SK-N-SH treated with all-trans-retinoic acid at 6 μM for 48 hours (cell line): ENCODE results near the gene SLC41A3.
"Not testable (repeated sequence)": the region's sequence is repeated elsewhere in the genome, so short reads cannot be mapped to it uniquely, and the experiment has no call there.

Experiments used
- ATAC-seq: fragments of 200-7000 bp; cut with Tn5 transposase; 3 replicates; pipeline ENCODE4 v1.9.1; 2020; ENCODE audit warnings: mild to moderate bottlenecking, moderate library complexity
- ARNTL ChIP-seq: fragments of 450-650 bp; formaldehyde crosslinking; IDR thresholded peaks from 2 replicates; pipeline ENCODE4 v1.5.0; 2020; ENCODE audit warnings: low read depth, mild to moderate bottlenecking, moderate library complexity, borderline replicate concordance
- BACH2 ChIP-seq: fragments of 250-450 bp; sonication (Bioruptor Pico); IDR thresholded peaks from 2 replicates; pipeline ENCODE4 v1.9.0; 2021; ENCODE audit warnings: mild to moderate bottlenecking, borderline replicate concordance
- CSDC2 ChIP-seq: fragments of 250-450 bp; sonication (Bioruptor Pico); IDR thresholded peaks from 2 replicates; pipeline ENCODE4 v1.5.0; 2020; ENCODE audit warnings: mild to moderate bottlenecking, moderate library complexity
- ESRRG ChIP-seq: fragments of 250-450 bp; sonication (Bioruptor Pico); IDR thresholded peaks from 2 replicates; pipeline ENCODE4 v1.6.1; 2021; ENCODE audit warnings: mild to moderate bottlenecking
- GLIS3 ChIP-seq: fragments of 250-450 bp; sonication (Bioruptor Pico); IDR thresholded peaks from 2 replicates; pipeline ENCODE4 v1.5.0; 2020; ENCODE audit warnings: mild to moderate bottlenecking, moderate library complexity
- ISL1 ChIP-seq: fragments of 250-450 bp; sonication (Bioruptor Pico); IDR thresholded peaks from 2 replicates; pipeline ENCODE4 v2.1.2; 2022; ENCODE audit warnings: mild to moderate bottlenecking, moderate library complexity
- PPARA ChIP-seq: fragments of 250-450 bp; sonication (Bioruptor Pico); IDR thresholded peaks from 2 replicates; pipeline ENCODE4 v1.5.0; 2020; ENCODE audit warnings: mild to moderate bottlenecking, borderline replicate concordance
- RARB ChIP-seq: fragments of 250-450 bp; sonication (Bioruptor Pico); IDR thresholded peaks from 2 replicates; pipeline ENCODE4 v1.8.0; 2021; ENCODE audit warnings: mild to moderate bottlenecking, moderate library complexity
- TCF4 ChIP-seq: fragments of 250-450 bp; sonication (Bioruptor Pico); IDR thresholded peaks from 2 replicates; pipeline ENCODE4 v1.8.0; 2021; ENCODE audit warnings: mild to moderate bottlenecking, moderate library complexity, borderline replicate concordance
- TOX ChIP-seq: fragments of 250-450 bp; sonication (Bioruptor Pico); IDR thresholded peaks from 2 replicates; pipeline ENCODE4 v1.8.0; 2021; ENCODE audit warnings: mild to moderate bottlenecking, moderate library complexity, borderline replicate concordance
- ZC3H10 ChIP-seq: fragments of 250-450 bp; sonication (Bioruptor Pico); IDR thresholded peaks from 2 replicates; pipeline ENCODE4 v1.5.1; 2021; ENCODE audit warnings: mild to moderate bottlenecking, moderate library complexity
- ZFP3 ChIP-seq: fragments of 250-450 bp; sonication (Bioruptor Pico); IDR thresholded peaks from 2 replicates; pipeline ENCODE4 v1.5.0; 2020; ENCODE audit warnings: mild to moderate bottlenecking, moderate library complexity
- ZNF565 ChIP-seq: fragments of 450-650 bp; formaldehyde crosslinking; conservative IDR thresholded peaks from 2 replicates; pipeline ENCODE4 v1.5.0; 2020; ENCODE audit warnings: low read depth, mild to moderate bottlenecking, moderate library complexity
- ZNF70 ChIP-seq: fragments of 450-650 bp; formaldehyde crosslinking; IDR thresholded peaks from 2 replicates; pipeline ENCODE4 v1.5.0; 2020; ENCODE audit warnings: mild to moderate bottlenecking, moderate library complexity
- ZNF8 ChIP-seq: fragments of 450-650 bp; formaldehyde crosslinking; IDR thresholded peaks from 2 replicates; pipeline ENCODE4 v1.5.0; 2020; ENCODE audit warnings: mild to moderate bottlenecking, moderate library complexity
- TF ChIP-seq, protein P1 (sequence below): fragments of 250-450 bp; sonication (Bioruptor Pico); IDR thresholded peaks from 2 replicates; pipeline ENCODE4 v1.5.1; 2021; ENCODE audit warnings: mild to moderate bottlenecking, moderate library complexity
- TF ChIP-seq, protein P2 (sequence below): fragments of 250-450 bp; sonication (Bioruptor Pico); IDR thresholded peaks from 2 replicates; pipeline ENCODE4 v1.5.1; 2020; ENCODE audit warnings: low read depth, mild to moderate bottlenecking, moderate library complexity
- TF ChIP-seq, protein P3 (sequence below): fragments of 250-450 bp; sonication (Bioruptor Pico); IDR thresholded peaks from 2 replicates; pipeline ENCODE4 v1.8.0; 2020; ENCODE audit warnings: mild to moderate bottlenecking, moderate library complexity, borderline replicate concordance
- TF ChIP-seq, protein P4 (sequence below): fragments of 250-450 bp; sonication (Bioruptor Pico); IDR thresholded peaks from 2 replicates; pipeline ENCODE4 v1.5.0; 2020; ENCODE audit warnings: mild to moderate bottlenecking, moderate library complexity

SLC41A3 gene

DNA sequence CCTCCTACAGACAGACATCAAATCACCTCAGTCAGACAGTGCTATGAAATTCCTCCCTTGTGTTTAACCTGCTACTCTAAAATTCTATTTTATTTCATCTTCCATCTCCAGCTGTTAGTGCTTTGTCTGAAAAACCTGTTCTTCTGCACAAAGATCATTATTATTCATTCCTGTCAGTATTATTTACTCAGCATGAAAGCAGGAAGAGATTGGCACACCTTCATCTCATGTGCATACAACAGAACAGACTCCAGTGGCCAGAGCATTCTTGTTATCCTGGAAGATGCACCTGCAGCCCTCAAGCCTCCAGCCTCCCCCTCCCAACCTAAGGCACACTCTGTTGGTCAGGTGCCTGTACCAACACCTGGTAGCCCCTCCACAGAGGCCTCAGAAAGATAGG lies 116.8 kb downstream of the SLC41A3 start:
- ATAC-seq = no peak

DNA sequence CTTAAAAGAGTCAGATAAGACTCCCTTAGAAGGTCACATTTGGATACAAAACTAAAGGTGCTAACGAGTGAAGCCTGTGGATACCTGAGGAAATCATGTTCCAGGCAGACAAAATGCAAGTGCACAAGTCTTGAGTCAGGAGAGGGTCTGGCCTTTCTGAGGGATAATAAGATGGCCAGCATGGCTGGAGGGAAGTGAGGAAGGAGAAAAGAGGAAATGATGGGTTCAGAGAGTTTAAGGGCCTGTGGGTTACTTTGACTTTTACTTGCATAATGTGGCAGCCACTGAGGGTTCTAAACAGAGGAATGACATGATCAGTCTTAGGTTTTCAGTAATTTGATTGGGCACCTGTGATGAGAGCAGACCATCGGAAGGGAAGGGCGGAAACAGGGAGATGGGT lies 118.4 kb downstream of the SLC41A3 start:
- ATAC-seq = no peak
- TF ChIP-seq, protein P1, sequence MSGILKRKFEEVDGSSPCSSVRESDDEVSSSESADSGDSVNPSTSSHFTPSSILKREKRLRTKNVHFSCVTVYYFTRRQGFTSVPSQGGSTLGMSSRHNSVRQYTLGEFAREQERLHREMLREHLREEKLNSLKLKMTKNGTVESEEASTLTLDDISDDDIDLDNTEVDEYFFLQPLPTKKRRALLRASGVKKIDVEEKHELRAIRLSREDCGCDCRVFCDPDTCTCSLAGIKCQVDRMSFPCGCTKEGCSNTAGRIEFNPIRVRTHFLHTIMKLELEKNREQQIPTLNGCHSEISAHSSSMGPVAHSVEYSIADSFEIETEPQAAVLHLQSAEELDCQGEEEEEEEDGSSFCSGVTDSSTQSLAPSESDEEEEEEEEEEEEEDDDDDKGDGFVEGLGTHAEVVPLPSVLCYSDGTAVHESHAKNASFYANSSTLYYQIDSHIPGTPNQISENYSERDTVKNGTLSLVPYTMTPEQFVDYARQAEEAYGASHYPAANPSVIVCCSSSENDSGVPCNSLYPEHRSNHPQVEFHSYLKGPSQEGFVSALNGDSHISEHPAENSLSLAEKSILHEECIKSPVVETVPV (CRISPR knock-in tag) = no peak
- TF ChIP-seq, protein P2, sequence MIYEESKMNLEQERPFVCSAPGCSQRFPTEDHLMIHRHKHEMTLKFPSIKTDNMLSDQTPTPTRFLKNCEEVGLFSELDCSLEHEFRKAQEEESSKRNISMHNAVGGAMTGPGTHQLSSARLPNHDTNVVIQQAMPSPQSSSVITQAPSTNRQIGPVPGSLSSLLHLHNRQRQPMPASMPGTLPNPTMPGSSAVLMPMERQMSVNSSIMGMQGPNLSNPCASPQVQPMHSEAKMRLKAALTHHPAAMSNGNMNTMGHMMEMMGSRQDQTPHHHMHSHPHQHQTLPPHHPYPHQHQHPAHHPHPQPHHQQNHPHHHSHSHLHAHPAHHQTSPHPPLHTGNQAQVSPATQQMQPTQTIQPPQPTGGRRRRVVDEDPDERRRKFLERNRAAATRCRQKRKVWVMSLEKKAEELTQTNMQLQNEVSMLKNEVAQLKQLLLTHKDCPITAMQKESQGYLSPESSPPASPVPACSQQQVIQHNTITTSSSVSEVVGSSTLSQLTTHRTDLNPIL (CRISPR knock-in tag) = no peak
- TF ChIP-seq ISL1 (no peak), ZFP3 (CRISPR knock-in tag) (no peak)

More for the DNA sequence above, 116.8 kb downstream of the SLC41A3 start:
- no peak for TF ChIP-seq ZNF70 (CRISPR knock-in tag)
- no peak for TF ChIP-seq ZNF8 (CRISPR knock-in tag)
- TF ChIP-seq CSDC2 (CRISPR knock-in tag) = no peak
- TF ChIP-seq ZFP3 (CRISPR knock-in tag) = no peak
- TF ChIP-seq PPARA (CRISPR knock-in tag) = no peak
- TF ChIP-seq ZC3H10 (CRISPR knock-in tag) = no peak
- TF ChIP-seq TCF4 = no peak
- TF ChIP-seq ZNF565 = no peak
- TF ChIP-seq, protein P1 (CRISPR knock-in tag) = no peak
- TF ChIP-seq, protein P2 (CRISPR knock-in tag) = no peak
- no peak for TF ChIP-seq RARB (CRISPR knock-in tag)
- no peak for TF ChIP-seq TOX (CRISPR knock-in tag)
- TF ChIP-seq ARNTL (CRISPR knock-in tag) = no peak
- TF ChIP-seq BACH2 (CRISPR knock-in tag) = no peak
- no peak for TF ChIP-seq ESRRG
- TF ChIP-seq, protein P3, sequence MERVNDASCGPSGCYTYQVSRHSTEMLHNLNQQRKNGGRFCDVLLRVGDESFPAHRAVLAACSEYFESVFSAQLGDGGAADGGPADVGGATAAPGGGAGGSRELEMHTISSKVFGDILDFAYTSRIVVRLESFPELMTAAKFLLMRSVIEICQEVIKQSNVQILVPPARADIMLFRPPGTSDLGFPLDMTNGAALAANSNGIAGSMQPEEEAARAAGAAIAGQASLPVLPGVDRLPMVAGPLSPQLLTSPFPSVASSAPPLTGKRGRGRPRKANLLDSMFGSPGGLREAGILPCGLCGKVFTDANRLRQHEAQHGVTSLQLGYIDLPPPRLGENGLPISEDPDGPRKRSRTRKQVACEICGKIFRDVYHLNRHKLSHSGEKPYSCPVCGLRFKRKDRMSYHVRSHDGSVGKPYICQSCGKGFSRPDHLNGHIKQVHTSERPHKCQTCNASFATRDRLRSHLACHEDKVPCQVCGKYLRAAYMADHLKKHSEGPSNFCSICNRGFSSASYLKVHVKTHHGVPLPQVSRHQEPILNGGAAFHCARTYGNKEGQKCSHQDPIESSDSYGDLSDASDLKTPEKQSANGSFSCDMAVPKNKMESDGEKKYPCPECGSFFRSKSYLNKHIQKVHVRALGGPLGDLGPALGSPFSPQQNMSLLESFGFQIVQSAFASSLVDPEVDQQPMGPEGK (CRISPR knock-in tag) = no peak

DNA sequence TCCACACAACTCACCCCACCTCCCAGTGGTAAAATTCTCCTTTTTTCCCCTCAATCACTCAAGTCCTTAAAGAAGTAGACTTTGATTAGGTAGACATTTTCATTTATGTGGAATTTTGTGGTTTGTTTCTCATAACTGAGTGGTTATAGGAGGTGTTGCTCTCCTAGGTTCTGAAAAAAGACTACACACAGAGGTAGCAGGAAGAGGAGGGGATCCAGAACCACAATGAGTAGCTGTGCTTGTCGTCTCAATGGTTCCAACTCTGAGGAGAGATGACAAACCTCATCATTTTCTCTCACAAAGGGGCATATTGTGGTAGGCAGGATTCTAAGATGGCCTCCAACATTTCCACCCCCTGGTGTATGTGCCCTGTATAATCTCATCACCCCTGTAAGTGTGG lies 120.1 kb downstream of the SLC41A3 start:
- not testable (repeated sequence) for ATAC-seq

DNA sequence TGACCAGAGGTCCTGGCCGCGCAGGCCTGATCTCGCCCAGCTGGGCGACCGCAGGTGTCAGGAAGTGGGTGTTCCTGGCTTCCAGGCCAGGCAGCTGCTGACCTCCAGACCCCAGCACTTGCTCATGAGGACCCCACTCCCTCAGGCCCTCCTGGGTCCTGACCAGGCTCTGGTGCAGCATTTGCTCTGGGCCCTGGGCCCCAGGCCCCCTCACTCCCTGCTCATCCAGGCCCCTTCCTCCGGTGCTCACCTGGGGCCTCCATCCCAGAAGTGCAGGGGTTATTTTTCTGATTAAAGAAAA lies 122.7 kb downstream of the SLC41A3 start:
- no peak for ATAC-seq
- TF ChIP-seq PPARA (CRISPR knock-in tag) (no peak), ZFP3 (CRISPR knock-in tag) (no peak), ZC3H10 (CRISPR knock-in tag) (no peak), ZNF70 (CRISPR knock-in tag) (no peak), ESRRG (no peak), TCF4 (no peak), ARNTL (CRISPR knock-in tag) (no peak), ZNF8 (CRISPR knock-in tag) (no peak), BACH2 (CRISPR knock-in tag) (no peak), GLIS3 (CRISPR knock-in tag) (no peak), ISL1 (no peak), TOX (CRISPR knock-in tag) (no peak), RARB (CRISPR knock-in tag) (no peak), CSDC2 (CRISPR knock-in tag) (no peak)
- TF ChIP-seq, protein P4, sequence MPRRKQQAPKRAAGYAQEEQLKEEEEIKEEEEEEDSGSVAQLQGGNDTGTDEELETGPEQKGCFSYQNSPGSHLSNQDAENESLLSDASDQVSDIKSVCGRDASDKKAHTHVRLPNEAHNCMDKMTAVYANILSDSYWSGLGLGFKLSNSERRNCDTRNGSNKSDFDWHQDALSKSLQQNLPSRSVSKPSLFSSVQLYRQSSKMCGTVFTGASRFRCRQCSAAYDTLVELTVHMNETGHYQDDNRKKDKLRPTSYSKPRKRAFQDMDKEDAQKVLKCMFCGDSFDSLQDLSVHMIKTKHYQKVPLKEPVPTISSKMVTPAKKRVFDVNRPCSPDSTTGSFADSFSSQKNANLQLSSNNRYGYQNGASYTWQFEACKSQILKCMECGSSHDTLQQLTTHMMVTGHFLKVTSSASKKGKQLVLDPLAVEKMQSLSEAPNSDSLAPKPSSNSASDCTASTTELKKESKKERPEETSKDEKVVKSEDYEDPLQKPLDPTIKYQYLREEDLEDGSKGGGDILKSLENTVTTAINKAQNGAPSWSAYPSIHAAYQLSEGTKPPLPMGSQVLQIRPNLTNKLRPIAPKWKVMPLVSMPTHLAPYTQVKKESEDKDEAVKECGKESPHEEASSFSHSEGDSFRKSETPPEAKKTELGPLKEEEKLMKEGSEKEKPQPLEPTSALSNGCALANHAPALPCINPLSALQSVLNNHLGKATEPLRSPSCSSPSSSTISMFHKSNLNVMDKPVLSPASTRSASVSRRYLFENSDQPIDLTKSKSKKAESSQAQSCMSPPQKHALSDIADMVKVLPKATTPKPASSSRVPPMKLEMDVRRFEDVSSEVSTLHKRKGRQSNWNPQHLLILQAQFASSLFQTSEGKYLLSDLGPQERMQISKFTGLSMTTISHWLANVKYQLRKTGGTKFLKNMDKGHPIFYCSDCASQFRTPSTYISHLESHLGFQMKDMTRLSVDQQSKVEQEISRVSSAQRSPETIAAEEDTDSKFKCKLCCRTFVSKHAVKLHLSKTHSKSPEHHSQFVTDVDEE = no peak
- TF ChIP-seq, protein P1 (CRISPR knock-in tag) = no peak
- TF ChIP-seq, protein P3 (CRISPR knock-in tag) = no peak
- TF ChIP-seq, all 23 proteins: peak for 0
